Stimulated activated CD8-positive, alpha-beta memory T cell treated with anti-CD3 and anti-CD28 coated beads, Interleukin-7, amount 100 ng/mL, for 24 hours (primary cell): ENCODE data around the gene TDRD1.

Source experiments
- DNase-seq: peaks from one replicate; pipeline ENCODE4 v3.0.0-alpha.2; 2020; ENCODE audit warnings: low read depth

The TDRD1 gene

DNA sequence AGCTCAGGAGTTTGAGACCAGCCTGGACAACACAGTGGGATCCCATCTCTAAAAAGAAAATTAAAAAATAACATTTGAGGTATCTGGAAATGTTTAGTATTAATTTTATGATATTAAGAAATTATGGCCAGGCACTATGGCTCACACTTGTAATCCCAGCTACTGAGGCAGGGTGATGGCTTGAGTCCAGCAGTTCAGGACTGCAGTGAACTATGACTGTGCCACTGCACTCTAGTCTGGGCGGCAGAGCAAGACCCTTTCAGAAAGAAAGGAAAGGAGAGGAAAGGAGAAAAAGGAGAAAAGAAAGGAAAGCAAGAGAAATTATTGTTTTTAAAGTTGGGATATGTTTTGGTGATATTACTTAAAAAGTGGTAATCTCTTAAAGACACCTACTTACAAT lies 2.6 kb upstream of the TDRD1 start:
- DNase-seq: no peak

DNA sequence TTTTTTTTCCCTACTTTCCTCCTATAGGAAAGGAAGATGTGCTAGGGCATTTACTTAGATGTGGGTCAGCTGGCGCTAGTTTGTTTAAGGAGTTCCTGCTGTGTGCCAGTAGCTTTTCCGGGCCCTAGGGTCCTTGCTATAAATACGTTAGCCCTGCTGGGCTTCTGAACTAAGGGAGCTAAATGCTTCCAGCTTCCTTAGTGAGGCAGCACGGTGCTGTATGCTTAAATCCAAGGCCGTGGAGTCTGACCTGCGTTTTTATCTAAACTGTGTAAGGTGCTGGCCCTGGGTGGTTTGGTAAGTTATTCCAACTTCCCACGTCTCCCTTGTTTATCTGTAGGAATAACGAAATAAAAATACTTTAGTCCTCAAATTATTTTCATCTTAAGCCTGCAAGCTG lies 594 bp downstream of the TDRD1 start:
- DNase-seq: no peak

DNA sequence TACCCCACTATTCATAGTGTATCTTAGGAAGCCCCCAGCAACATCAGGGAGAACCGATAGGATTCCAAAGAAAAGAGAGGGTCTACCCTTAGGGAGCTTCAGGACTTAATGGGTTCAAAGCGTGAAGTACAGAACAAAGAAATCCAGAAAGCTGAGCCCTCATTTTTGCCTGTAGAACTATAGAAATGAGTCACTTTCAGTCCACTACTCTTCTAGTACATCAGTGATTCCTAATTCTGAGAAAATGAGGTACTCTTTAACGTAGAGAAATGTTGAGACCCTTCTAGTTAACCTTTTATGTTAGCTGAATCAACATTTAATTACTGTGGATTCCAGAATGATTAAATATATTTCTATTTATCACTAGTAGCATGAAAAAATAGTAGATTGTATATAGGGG lies 1.8 kb downstream of the TDRD1 start:
- no peak for DNase-seq

DNA sequence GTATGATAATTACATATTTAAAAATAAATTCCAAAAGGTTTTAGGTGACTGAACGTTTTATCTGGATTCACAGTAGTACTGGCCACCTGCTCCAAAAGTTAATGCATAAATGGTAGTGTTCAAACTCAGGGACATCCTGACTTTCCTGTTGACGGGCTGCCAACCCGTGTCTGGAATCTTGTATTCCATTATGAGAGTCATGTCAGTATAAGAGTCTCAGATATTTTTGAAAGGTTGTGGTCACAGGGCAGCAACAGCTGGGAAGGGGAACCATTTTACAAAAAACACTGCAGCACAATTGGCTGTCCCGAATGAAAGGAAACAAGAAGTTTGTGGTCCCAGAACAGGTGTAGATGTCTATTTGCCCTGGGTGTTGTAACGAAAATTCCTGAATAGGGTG lies 2.8 kb downstream of the TDRD1 start:
- DNase-seq: no peak

DNA sequence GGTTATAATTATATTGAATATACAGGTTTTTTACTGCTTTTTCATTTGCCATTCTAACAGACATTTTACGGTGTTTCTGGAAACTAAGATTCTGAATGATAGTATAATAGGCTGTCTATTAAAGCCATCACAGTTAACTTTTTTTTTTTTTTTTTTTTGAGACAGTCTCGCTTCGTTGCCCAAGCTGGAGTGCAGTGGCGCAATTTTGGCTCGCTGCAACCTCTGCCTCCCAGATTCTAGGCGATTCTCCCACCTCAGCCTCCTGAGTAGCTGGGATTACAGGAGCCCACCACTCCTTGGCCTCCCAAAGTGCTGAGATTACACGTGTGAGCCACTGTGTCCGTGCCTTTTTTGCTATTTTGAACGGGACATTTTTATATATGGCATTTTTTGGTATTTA lies 4.4 kb downstream of the TDRD1 start:
- DNase-seq: no peak

DNA sequence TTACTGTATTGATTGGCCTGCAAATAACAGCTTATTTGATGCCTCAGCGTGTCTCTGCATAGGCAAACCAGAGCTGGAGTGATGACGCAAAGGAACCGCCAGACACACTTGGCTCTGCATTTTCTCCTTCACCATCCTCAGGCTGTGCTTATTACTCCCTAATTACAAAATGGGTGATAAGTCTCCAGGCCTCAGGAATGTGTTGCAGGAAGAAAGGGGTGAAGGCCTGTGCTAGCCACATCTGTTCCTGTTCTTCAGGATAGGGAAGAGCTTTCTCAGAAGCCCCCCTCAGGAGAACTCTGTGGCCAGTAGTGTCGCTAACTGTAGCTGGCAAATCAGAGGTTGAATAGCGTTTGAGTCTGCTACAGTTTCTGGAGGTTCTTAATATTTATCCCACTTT lies 5.1 kb downstream of the TDRD1 start:
- DNase-seq: no peak

DNA sequence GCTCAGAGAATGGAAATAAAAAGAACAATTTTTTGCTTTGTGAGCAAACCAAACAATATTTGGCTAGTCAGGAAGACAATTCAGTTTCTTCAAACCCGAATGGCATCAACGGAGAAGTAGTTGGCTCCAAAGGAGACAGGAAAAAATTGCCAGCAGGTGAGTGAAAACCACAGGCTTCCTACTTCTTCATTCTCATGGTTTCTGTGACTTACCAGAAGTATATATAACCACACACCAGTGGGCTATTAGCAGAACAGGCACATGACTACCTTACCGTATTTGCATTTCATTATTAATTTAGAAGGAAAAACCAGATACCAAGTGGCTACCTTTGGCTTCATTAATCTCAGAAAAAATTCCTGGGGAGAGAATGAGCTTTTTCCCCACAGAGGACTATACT lies 8.8 kb downstream of the TDRD1 start:
- no peak for DNase-seq

DNA sequence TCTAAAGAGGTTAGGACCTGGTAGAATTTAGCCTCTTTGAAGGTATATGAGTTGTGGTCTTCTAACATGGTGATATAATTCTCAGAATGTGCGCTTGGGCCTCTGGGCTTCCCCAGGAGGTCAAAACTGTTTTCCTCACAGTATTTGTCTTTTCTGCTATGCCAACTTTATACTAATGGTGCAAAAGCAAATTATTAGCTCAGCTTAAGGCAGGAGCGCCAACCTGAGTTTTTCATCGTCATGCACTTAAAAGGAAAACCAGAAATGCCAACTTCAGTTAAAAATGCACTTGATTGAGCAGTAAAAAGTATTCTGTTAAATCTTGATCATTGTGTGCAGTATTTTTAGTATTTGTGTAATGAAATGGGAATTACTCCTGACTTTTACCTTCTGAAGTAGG lies 9.7 kb downstream of the TDRD1 start:
- no peak for DNase-seq

DNA sequence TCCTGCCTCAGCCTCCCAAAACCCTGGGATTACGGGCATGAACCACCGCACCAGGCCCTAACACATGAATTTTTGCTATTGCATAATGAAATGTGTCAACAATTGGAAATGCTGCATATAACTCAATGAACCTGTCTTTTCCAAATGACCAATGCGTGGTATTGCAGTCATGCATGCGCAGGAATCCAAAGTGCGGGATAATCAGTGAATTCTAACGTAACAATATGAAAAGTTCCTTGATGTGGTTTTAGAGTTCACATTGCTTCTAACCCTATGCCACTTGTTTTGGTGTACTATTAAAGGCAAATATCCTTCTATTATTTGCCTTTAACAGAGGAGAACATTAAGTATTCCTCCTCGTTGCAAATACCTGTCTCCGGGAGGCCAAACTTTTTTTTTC lies 10.5 kb downstream of the TDRD1 start:
- DNase-seq: no peak

DNA sequence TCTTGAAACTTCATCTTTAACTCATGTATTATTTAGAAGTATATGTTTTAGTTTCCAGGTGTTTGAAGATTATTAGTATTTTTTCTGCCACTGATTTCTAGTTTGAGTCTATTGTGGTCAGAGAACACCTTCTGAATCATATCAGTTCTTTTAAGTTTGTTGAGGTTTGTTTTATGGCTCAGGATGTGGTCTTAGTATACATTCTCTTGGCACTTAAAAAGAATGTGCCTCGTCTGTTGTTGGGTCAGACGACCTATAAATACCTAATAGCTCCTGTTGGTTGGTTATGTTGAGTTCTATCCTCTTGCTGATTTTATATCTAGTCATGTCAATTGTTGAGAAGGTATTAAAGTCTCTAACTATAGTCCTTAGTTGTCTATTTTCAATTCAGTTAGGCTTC lies 15.9 kb downstream of the TDRD1 start:
- DNase-seq: no peak

DNA sequence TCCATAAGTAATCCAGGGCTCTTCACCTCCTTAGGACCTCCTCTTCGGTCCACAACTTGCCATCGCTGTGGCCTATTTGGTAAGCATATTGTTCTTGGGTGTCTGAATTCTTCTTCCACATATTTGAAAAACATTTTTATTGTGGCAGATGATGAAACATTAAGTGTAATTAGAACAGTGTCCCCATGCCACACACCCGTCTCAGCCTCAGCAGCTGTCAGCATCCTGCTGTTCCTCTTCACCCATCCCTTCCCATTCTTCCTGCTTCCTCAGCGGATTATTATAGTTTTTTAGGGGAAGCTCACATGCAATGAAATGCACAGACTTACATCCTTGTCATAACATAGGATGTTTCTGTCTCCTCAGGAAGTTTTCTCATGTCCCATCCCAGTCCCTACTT lies 20.1 kb downstream of the TDRD1 start:
- DNase-seq: no peak

DNA sequence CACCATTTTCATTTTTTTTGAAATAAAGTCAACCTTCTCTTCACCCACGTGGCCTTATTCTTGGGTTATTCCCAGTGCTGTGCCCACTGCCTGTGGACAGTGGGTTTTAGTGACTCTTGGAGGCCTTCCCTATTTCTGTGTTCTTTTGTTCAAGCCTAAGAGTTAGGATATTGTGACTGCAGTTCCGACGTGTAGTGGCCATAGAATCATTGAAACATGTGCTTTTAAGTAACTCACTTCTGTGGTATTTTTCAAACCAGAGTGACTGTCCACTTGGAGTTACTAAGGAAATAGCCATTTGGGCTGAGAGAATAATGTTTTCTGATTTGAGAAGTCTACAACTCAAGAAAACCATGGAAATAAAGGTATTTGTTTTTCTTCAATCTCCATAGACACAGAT lies 23.7 kb downstream of the TDRD1 start:
- no peak for DNase-seq

DNA sequence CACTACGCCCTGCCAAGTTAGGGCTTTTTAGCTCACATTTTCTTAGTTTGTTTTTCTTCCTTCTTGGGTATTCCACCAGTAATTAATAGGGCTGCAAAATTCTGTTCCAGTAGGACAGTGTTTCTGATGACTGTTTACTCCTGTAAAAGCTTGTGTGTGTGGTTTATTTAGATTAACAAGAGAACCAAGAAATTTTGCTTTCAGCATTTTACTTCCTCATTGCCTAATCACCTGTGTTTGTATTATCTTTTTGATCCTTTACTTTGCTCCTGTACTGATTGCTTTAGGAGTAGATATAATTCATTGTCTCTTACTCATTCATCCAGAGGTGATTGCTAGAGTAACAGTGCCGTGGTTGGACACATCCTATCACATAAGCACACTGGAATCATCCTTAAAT lies 27.7 kb downstream of the TDRD1 start:
- DNase-seq: no peak

DNA sequence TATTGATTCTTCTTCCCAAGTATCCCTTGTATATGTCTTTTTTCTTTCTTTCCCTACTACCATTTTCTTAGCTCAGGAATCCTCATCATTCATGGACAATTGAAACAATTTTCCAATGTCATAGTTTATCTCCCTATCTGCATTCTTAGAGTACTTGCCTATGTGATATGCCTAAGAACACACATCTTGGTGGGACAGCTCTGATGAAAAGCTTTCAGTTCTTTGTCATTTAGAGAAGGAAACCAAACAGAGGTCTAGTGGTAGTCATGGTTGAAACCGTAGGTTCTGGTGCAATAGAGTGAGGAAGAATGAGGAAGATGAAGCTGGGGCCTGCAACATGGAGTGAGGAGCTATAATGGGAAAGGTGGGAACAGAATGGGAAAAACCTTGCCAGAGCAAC lies 28.2 kb downstream of the TDRD1 start:
- no peak for DNase-seq

DNA sequence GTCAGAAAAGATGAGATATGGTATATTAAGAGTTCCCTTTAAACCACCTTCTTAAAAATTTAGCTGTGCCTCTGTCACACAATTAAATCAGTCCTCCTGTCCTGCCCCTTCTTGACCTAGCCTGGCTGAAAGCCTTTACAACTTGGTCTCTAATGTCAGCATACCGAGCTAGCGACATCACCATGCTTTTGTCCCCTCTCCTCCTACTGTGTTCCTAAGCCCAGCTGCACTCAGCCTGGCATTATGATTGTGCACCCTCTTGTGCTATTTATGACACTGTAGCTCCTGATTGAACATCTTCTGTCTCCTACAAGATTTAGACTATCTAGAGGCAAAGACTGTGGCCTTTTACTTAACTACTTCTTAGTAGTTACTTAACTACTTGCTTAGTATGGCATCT lies 29.2 kb downstream of the TDRD1 start:
- no peak for DNase-seq

DNA sequence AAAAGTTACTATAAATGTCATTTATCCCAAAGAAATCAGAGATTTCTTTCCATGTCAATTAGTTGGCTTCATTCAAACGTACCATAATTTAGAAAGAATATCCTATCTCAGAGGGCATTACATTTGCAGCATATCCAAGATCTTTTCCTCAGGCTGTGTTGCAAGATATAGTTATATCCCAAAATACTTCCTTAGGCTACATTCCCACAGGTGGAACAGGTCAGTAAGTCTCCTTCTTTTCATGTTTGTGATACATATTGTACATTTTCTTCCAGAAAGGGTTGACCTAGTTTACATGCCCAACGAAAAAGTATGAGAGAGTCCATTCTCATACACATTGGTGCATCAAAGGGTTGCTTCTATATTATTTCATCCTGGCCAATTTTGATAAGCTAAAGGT lies 33.0 kb downstream of the TDRD1 start:
- no peak for DNase-seq

DNA sequence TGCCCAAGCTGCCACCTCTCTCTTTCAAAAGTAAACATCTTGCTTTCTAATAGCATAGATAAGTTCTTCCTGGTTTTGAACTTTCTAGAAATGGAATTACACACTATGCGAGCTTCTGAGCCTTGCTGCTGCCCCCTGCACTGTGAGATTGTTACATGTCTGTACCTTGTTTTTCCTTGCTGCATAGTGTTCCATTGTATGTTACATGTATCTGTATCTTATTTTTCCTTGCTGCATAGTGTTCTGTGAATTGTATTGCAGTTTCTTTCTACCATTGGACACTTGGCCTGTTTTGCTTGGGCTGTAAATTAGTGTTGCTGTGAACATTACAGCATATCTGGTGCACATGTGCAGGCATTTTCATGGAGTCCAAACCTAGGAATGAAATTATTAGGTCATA lies 35.9 kb downstream of the TDRD1 start:
- no peak for DNase-seq

DNA sequence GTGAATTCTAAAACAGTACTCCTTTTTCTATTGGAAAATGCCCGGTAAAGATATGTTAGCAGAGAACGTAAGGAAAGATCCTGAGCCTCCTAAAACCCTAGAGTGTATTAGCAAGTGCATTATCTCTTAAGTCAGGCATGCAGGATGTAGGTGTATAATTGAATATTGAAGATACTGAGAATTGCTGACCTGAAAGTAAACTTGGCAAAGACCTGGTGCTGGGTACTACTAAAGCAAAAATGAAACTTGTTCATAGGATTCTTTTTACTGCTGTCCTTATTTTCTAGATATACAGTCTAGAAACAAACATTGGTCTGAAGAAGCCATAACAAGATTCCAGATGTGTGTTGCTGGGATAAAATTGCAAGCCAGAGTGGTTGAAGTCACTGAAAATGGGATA lies 41.1 kb downstream of the TDRD1 start:
- DNase-seq: no peak

DNA sequence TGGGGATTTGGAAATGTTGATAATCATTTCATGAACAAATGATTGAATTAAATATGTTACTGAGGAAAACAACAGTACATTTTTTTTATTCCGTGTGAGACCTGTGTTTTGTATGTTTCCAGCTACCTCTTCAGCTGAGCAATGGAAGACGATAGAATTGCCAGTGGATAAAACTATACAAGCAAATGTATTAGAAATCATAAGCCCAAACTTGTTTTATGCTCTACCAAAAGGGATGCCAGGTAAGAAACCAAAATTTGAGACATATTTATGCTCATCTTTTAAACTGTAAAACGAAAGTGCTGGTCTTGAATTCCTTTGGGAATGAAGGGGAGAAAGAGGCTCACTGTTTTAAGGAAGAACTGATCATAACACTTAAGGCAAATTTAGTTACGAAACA lies 42.1 kb downstream of the TDRD1 start:
- DNase-seq: no peak

DNA sequence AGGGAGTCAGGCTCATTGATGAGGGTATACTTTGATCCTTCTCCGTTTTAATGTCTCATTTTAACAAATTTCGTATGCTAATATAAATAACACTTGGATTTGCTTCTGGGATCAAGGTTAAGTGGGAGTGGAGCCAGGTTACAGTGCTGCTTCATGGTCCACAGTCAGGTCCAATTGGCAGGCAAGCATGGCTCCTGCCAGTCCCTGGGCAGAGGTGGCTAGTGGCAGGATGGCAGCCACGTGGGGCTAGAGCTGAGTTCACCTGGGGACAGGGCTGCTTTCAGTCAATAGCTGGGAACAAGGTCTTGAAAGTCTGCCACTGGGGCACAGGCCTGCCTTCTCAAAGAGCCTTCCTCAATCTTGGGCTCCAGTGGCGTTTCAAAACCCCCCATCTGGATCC lies 43.9 kb downstream of the TDRD1 start:
- DNase-seq: no peak

DNA sequence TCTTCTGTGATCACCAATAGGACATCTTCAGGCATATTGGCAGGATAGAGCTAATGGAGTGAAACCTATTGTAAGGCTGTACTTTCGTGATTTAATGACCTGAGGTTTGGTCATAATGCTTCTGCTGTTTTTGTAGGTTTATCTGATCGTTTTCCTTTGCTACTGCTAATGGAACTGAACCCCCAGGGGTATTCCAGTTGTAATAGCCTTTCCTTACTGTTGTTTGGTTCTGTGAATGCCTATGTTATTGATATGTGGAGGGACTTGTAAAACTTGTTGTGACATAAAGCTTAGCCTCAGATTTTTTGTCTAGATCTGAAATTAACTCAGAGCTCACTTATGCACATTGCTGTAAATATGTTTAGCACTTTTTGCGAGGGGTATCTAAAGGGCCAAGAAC lies 49.0 kb downstream of the TDRD1 start:
- DNase-seq: no peak

DNA sequence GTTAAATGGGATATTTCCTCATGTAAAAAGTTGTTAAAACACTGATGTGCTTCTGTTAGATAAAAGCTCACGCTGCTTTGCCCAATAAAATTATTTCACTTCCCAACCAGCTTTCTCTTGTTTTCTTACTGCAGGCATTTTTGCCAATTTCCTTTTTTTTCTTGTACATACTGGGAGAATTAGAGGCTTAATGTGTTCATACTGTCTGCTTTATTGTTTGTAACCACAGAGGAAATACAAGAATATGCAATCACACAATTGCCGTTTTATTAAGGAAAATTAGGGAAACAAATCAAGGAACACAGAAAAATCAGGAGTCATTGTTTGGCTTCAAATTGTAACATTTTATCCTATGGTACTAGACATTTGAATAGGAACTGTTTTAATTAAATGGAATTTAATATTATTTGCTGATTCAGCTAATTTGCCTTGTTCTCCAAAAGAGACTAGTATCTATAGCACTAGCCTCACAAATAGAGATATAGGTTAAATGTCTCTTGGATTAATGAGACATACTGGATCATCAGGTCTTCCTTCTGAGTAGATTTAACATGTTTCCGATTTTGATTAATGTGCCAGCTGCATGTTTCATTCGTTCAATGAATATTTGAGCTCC lies 53.5 kb downstream of the TDRD1 start:
- no peak for DNase-seq

DNA sequence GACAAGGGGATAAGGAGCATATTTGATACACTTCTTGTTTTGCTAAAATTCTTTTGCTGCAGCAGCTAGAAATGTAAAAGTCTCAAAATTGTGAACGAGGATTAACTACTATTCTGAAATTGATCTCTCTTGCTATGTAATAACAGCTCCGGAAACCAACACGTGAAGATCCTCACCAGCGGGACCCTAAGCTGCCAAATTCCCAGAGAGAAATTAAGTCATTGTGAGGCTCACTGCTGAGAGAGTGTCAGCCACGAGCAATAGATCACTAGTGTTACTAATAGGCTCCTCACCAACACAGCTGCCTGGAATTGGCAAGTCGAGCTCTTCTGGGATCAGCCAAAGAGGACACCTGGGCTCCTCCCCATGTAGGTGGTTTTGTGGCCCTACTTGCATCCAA lies 54.3 kb downstream of the TDRD1 start:
- no peak for DNase-seq

DNA sequence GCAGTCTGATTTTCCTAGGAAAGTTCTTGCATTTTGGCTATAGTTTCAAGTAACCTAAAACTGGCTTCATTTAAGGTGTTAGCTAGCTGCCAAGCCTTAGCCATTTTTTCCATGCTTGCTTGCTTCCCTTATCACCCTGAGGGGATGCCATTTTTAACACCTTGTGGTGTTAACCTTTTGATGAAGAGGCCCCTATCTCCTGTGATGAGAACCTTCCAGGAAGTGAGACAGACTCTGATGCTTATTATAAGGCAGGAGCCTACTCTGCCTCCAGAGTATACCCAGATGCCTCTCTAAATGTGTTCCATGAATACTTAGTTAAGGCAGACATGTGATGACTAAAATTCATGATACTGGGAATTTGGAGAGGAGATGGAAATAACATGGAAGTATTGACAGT lies 55.0 kb downstream of the TDRD1 start:
- no peak for DNase-seq
